Measurements from ENCODE around the gene CACNB1. TPM values are rescaled to one million over a fixed set of nuclear protein-coding genes. Genes with fewer than 3 reads are reported as not detected.
A peak's percentile ranks its signal among the peaks of the same experiment; 100 is the strongest.

The CACNB1 gene
- total RNA-seq, 2 donors from 2014 or later = 2.3 TPM

GRCh38 chr17:39150104-39150634 lies 47.3 kb downstream of the CACNB1 start:
- Histone ChIP-seq H3K27ac (no peak overlapping the region), H3K4me3 (no peak overlapping the region), H3K4me1 (peaks cover 27% of the 10 kb centered on the region), H3K27me3 (no peaks in the 10 kb centered on the region), H3K36me3 (replicated peaks in 1 of 2; ENCODE audit: insufficient read depth in 1 of 2, low read depth in 2 of 2) (no peaks in the 10 kb centered on the region), H3K9me3 (no peaks in the 10 kb centered on the region)
- DNase-seq (no peak), ATAC-seq (no peak)
- intact Hi-C loops (cut with DNase I) = loop anchor here (10.0 kb wide), 1 partner anchor 165 kb away; no protein-coding TSS in a partner anchor
- 49 to 67% methylated on average over 5 of the region's 5 CpGs for whole genome bisulfite sequencing, 2 donors
- TF ChIP-seq POLR2A (IDR thresholded peaks at IDR 0.05) (no peak), CTCF (IDR thresholded peaks at IDR 0.05) (no peak)

- DNase-seq = no peak
- Histone ChIP-seq H3K27ac (no peak overlapping the region), H3K9me3 (no peaks in the 10 kb centered on the region), H3K4me3 (no peak overlapping the region), H3K36me3 (replicated peaks in 1 of 2; ENCODE audit: insufficient read depth in 1 of 2, low read depth in 2 of 2) (no peaks in the 10 kb centered on the region), H3K27me3 (no peaks in the 10 kb centered on the region), H3K4me1 (peaks cover 31% of the 10 kb centered on the region)
- ATAC-seq = no peak
- WGBS, 2 donors = 50 to 57% methylated on average over 13 of the region's 13 CpGs
- intact Hi-C loops (cut with DNase I) = loop anchor here (10.0 kb wide), 1 partner anchor 73 kb away; no protein-coding TSS in a partner anchor
- TF ChIP-seq POLR2A (IDR thresholded peaks at IDR 0.05) (no peak), CTCF (IDR thresholded peaks at IDR 0.05) (no peak)
Observed at GRCh38 chr17:39147221-39148185, 50.0 kb downstream of the CACNB1 start.

- intact Hi-C loops (cut with DNase I) = loop anchor here (10.0 kb wide), 1 partner anchor 71 kb away; no protein-coding TSS in a partner anchor
- peaks cover 21% of the 10 kb centered on the region for H3K4me1 ChIP-seq
- no peaks in the 10 kb centered on the region for H3K27me3 ChIP-seq
- 93 to 94% methylated on average over 3 of the region's 3 CpGs for WGBS, 2 donors
- no peak overlapping the region for H3K27ac ChIP-seq
- H3K9me3 ChIP-seq = no peaks in the 10 kb centered on the region
- H3K4me3 ChIP-seq = no peak overlapping the region
- ATAC-seq (no peak), DNase-seq (no peak)
- TF ChIP-seq CTCF (IDR thresholded peaks at IDR 0.05) (no peak), POLR2A (IDR thresholded peaks at IDR 0.05) (no peak)
- no peaks in the 10 kb centered on the region for H3K36me3 ChIP-seq (replicated peaks in 1 of 2; ENCODE audit: insufficient read depth in 1 of 2, low read depth in 2 of 2)
Observed at GRCh38 chr17:39146273-39146672, 51.2 kb downstream of the CACNB1 start.

- Histone ChIP-seq H3K4me3 (no peak overlapping the region), H3K36me3 (replicated peaks in 1 of 2; ENCODE audit: insufficient read depth in 1 of 2, low read depth in 2 of 2) (no peaks in the 10 kb centered on the region), H3K9me3 (no peaks in the 10 kb centered on the region), H3K27me3 (no peaks in the 10 kb centered on the region), H3K4me1 (peaks cover 15% of the 10 kb centered on the region), H3K27ac (peak overlapping the region in 1 of 4 donors; percentile 53)
- ATAC-seq (no peak), DNase-seq (no peak)
- no peak for TF ChIP-seq POLR2A (IDR thresholded peaks at IDR 0.05)
- TF ChIP-seq CTCF (IDR thresholded peaks at IDR 0.05) = no peak
- 89% methylated on average over 3 of the region's 3 CpGs; no CpG with 5 or more reads in 1 of the 2 donors for WGBS, 2 donors
- intact Hi-C loops (cut with DNase I) = loop anchor here (10.0 kb wide), 1 partner anchor 70 kb away; no protein-coding TSS in a partner anchor
Observed at GRCh38 chr17:39145143-39145542, 52.3 kb downstream of the CACNB1 start.
